Transverse colon (tissue), 4 donors: ENCODE results near the gene HSPB7. TPM values are rescaled to one million over a fixed set of nuclear protein-coding genes. Genes with fewer than 3 reads are reported as not detected.

Source experiments
- DNase-seq: peaks from one replicate; pipeline ENCODE4 v3.0.0-alpha.2; 2019
- H3K27ac ChIP-seq, 4 donors: fragments of 200-600 bp; sonication (generic); 2 replicates each; pipeline ENCODE4 v1.5.1; 2016 to 2018; ENCODE audit warnings: inconsistent platforms in 4 of 4
- H3K27me3 ChIP-seq: fragments of 200-600 bp; sonication (generic); 2 replicates; pipeline ENCODE4 v1.5.1; 2017; ENCODE audit warnings: inconsistent platforms
- H3K36me3 ChIP-seq, 4 donors: fragments of 200-600 bp; sonication (generic); 2 replicates each; pipeline ENCODE4 v1.5.1; 2017 to 2019; ENCODE audit warnings: inconsistent platforms in 4 of 4
- H3K4me1 ChIP-seq, 4 donors: fragments of 200-600 bp; sonication (generic); 2 replicates each; pipeline ENCODE4 v1.5.1; 2017 to 2020; ENCODE audit warnings: inconsistent platforms in 4 of 4
- H3K4me3 ChIP-seq, 4 donors: fragments of 200-600 bp; sonication (generic); 1 replicate in 1 of 4; 2 replicates in 3 of 4; pipeline versions ENCODE4 v1.5.1 to v1.6.1; 2017 to 2019; ENCODE audit warnings: inconsistent platforms in 4 of 4
- H3K9me3 ChIP-seq, 2 donors: fragments of 200-600 bp; sonication (generic); 2 replicates each; pipeline ENCODE4 v1.5.1; 2017 to 2019; ENCODE audit warnings: inconsistent platforms in 2 of 2
- CTCF ChIP-seq, 5 experiments: fragments of 200-600 bp in 3 of 5; fragments of 450-650 bp in 2 of 5; sonication (generic) in 3 of 5; IDR thresholded peaks; 1 replicate in 2 of 5; 2 replicates in 3 of 5; pipeline ENCODE4 v1.5.1; 2016 to 2017; ENCODE audit warnings: antibody characterized with exemption in 5 of 5, inconsistent platforms in 3 of 5, mild to moderate bottlenecking in 2 of 5, moderate library complexity in 1 of 5
- EP300 ChIP-seq: sonication (generic); formaldehyde crosslinking; IDR thresholded peaks from one replicate; pipeline ENCODE4 v1.6.1; 2017; ENCODE audit warnings: antibody characterized with exemption, low read depth
- POLR2A ChIP-seq: fragments of 450-650 bp; IDR thresholded peaks from one replicate; pipeline ENCODE4 v1.6.1; 2016; ENCODE audit warnings: antibody characterized with exemption, mild to moderate bottlenecking, moderate library complexity
- POLR2AphosphoS5 ChIP-seq, 3 donors: sonication (generic); formaldehyde crosslinking; IDR thresholded peaks; one replicate each; pipeline ENCODE4 v1.6.1; 2016; ENCODE audit warnings: antibody characterized with exemption in 3 of 3
- WGBS, 2 donors: methylation state at CpG; one replicate each; pipeline ENCODE4 v1.1.5; 2018; ENCODE audit warnings: low coverage in 1 of 2; 5-methylcytosine and 5-hydroxymethylcytosine counted together
- in situ Hi-C, 4 donors: fragments of 200-750 bp; cut with MboI; loops; one replicate each; pipeline versions ENCODE4 v1.15.0 to v1.15.1; 2017; ENCODE audit warnings: low sequenced_read_pairs in 3 of 4, low pct_ligation_motif_present in 1 of 4, low pct_unique_long_range_greater_than_20kb in 1 of 4
- intact Hi-C: fragments of 100-400 bp; cut with DNase I; formaldehyde crosslinking; loops from one replicate; pipeline ENCODE4 v1.15.1; 2023; ENCODE audit warnings: low total_unique reads
- total RNA-seq, 4 donors: library from RNA; depleted of rRNA; stranded (reverse); fragments of >200 nt; gene quantifications; one replicate each; pipeline ENCODE4 v1.1.0, GENCODE V29; 2016

The HSPB7 gene
- total RNA-seq, 4 donors from 2014 or later, result 6.0 to 63.1 (median 9.2) TPM

DNA sequence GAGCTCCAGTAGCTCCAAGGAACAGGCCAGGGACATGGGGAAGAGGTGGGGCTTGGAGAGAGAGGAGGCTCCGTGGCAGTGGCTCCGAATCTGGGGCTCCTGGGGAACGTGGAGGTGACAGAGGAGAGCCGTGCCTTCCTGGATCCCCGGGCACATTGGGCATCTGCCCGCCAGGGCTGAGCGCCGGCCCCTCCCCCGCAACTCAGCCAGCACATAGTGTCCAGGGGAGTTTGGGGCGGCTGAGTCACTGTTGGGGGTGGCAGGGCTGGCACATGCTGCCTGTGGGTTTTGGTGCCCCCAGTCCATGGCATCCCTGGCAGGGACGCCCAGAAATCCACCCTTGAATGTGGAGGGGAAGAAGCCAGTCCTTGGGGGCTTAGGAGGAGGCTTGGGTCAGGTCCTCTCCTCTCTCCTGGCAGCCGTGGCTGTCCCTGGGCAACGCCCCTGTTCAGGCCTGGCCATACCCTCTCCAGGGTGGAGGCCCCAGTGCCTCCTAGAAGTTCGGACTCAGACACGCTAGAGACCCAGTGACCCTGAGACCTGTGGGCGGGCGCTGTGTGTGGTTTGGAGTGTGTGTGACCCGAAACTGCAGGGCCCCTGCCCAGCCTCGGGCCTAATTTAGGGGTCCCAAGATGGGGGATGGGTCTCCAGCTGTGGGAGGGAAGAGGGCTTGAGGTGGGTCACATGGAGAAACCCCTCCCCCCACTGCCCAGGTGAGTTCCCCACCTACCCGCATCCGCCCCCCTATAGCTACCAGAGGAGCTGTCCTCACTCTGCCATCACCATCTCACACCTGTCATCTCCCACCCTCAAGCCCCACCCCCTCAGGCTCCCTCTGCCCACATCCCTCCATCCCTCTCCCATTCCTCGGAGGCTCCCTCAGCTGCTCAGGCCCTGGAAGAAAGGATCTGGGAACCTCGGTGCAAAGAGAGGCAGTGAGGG lies 1.6 kb downstream of the HSPB7 start:
- peak overlapping the region in 3 of 4 donors; percentile 8 to 32 (median 32) for H3K4me3 ChIP-seq
- H3K36me3 ChIP-seq, result no peaks in the 10 kb centered on the region
- TF ChIP-seq POLR2AphosphoS5 (IDR thresholded peaks at IDR 0.05) (peak; percentile 36 to 67 (median 54)), EP300 (peak; percentile 76), POLR2A (no peak)
- H3K27ac ChIP-seq, result peak overlapping the region; percentile 83 to 92 (median 87)
- peak; percentile 46 for DNase-seq
- H3K27me3 ChIP-seq, result no peaks in the 10 kb centered on the region
- H3K4me1 ChIP-seq, result peaks cover 32 to 48% (median 46%) of the 10 kb centered on the region in 4 donors
- in situ Hi-C loops (no loop called here), intact Hi-C loops (no loop called here)
- 67% methylated on average over 23 of the region's 23 CpGs; no CpG with 5 or more reads in 1 of the 2 donors for WGBS, 2 donors
- H3K9me3 ChIP-seq, result no peaks in the 10 kb centered on the region

- intact Hi-C loops, result no loop called here
- TF ChIP-seq POLR2AphosphoS5 (IDR thresholded peaks at IDR 0.05) (no peak), POLR2A (no peak), EP300 (no peak), CTCF (IDR thresholded peaks at IDR 0.05) (no peak)
- Histone ChIP-seq H3K9me3 (no peaks in the 10 kb centered on the region), H3K4me3 (peak overlapping the region in 1 of 4 donors; percentile 2), H3K4me1 (peaks cover 32 to 48% (median 46%) of the 10 kb centered on the region in 4 donors), H3K27me3 (no peaks in the 10 kb centered on the region), H3K36me3 (no peaks in the 10 kb centered on the region), H3K27ac (peak overlapping the region; percentile 83 to 92 (median 87))
- 90% methylated on average over 25 of the region's 25 CpGs; no CpG with 5 or more reads in 1 of the 2 donors for WGBS, 2 donors
- in situ Hi-C loops, result no loop called here
- no peak for DNase-seq
Measured at GRCh38 chr1:16015491-16015890, 2.4 kb downstream of the HSPB7 start.

DNA sequence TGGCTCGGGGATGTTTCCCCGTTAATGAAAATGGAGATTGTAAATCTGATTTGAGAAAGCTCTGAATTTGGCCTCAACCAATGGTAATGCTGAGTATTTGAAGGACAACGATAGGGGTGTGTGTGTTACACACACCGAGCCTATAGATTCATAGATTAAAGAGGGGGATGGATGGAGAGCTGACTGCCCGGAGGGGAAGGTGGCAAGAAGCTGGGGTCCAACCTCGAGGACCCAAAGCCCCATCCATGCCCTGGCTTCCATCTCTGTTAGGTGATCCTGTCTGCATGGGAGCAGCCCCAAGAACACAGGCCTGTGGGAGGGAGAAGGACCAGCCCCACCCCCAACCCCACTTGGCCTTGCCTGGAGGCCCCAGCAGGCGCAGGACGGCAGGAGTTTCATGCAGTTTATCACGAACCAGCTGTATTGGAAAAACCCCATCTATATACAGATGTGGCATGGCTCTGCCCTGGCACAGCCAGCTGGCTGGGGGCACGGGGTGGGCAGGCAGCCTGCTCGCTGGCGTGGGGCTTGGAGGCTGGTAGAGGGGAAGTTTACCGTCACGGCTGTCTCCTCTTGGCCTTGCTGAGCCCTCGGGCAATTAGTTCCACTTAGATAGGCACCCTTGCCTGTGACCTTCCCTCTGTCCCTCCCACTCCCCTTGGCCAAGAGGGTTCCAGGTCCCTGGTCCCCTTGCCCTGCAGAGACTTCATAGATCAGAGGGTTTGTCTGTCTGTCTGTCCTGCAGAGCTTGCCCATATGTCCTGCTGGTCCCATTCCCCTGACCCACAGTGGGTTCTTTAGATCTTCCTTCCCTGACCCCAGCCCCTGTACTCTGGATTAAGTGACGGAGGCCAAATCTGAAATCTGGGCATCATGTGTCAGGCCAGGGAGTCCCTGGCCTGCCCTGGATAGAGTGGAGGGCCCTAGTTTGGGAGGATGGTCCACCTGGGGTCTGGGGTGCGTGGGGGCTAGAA lies 3.0 kb downstream of the HSPB7 start:
- Histone ChIP-seq H3K4me1 (peaks cover 32 to 48% (median 43%) of the 10 kb centered on the region in 4 donors), H3K4me3 (no peak overlapping the region), H3K27me3 (no peaks in the 10 kb centered on the region), H3K36me3 (no peaks in the 10 kb centered on the region), H3K27ac (peak overlapping the region; percentile 83 to 92 (median 87)), H3K9me3 (no peaks in the 10 kb centered on the region)
- WGBS, 2 donors, result 52% methylated on average over 17 of the region's 17 CpGs; no CpG with 5 or more reads in 1 of the 2 donors
- in situ Hi-C loops, result loop anchor here in 1 of 4 donors (5.0 kb wide), 1 partner anchor 33 kb away; no protein-coding TSS in a partner anchor
- peak; percentile 60 for DNase-seq
- intact Hi-C loops, result no loop called here
- TF ChIP-seq POLR2AphosphoS5 (IDR thresholded peaks at IDR 0.05) (no peak), CTCF (IDR thresholded peaks at IDR 0.05) (no peak), POLR2A (no peak), EP300 (no peak)

- Histone ChIP-seq H3K9me3 (no peaks in the 10 kb centered on the region), H3K4me3 (peak overlapping the region in 1 of 4 donors; percentile 53), H3K36me3 (no peaks in the 10 kb centered on the region), H3K27me3 (no peaks in the 10 kb centered on the region), H3K27ac (peak overlapping the region; percentile 83 to 92 (median 87)), H3K4me1 (peaks cover 31 to 41% (median 36%) of the 10 kb centered on the region in 4 donors)
- 50% methylated on average over 4 of the region's 4 CpGs; no CpG with 5 or more reads in 1 of the 2 donors for WGBS, 2 donors
- TF ChIP-seq POLR2AphosphoS5 (IDR thresholded peaks at IDR 0.05) (no peak), POLR2A (no peak), EP300 (no peak), CTCF (IDR thresholded peaks at IDR 0.05) (no peak)
- no peak for DNase-seq
- in situ Hi-C loops, result loop anchor here in 1 of 4 donors (5.0 kb wide), 1 partner anchor 33 kb away; no protein-coding TSS in a partner anchor
- intact Hi-C loops, result no loop called here
Measured at GRCh38 chr1:16013908-16014258, 4.0 kb downstream of the HSPB7 start.
